Gastroesophageal sphincter (tissue), 3 donors: ENCODE results near the gene C5orf58.

Source experiments
- CTCF ChIP-seq, 4 experiments: fragments of 200-600 bp in 2 of 4; fragments of 450-650 bp in 2 of 4; sonication (generic) in 1 of 4; IDR thresholded peaks; one replicate each; pipeline ENCODE4 v1.5.1; 2017 to 2019; ENCODE audit warnings: antibody characterized with exemption in 4 of 4, mild to moderate bottlenecking in 2 of 4, moderate library complexity in 2 of 4
- EP300 ChIP-seq: sonication (generic); formaldehyde crosslinking; IDR thresholded peaks from one replicate; pipeline ENCODE4 v1.6.1; 2017; ENCODE audit warnings: antibody characterized with exemption, mild to moderate bottlenecking
- POLR2A ChIP-seq, 2 donors: fragments of 450-650 bp; IDR thresholded peaks; one replicate each; pipeline ENCODE4 v1.6.1; 2017; ENCODE audit warnings: antibody characterized with exemption in 2 of 2, mild to moderate bottlenecking in 2 of 2, moderate library complexity in 1 of 2

- TF ChIP-seq CTCF (IDR thresholded peaks at IDR 0.05), result no peak
- TF ChIP-seq POLR2A (IDR thresholded peaks at IDR 0.05), result no peak
- TF ChIP-seq EP300, result no peak
Observed at GRCh38 chr5:170257370-170257769, 24.6 kb downstream of the C5orf58 start.
